ENCODE measurements around the gene UBE2I.
A peak's percentile ranks its signal among the peaks of the same experiment; 100 is the strongest.

UBE2I gene

DNA sequence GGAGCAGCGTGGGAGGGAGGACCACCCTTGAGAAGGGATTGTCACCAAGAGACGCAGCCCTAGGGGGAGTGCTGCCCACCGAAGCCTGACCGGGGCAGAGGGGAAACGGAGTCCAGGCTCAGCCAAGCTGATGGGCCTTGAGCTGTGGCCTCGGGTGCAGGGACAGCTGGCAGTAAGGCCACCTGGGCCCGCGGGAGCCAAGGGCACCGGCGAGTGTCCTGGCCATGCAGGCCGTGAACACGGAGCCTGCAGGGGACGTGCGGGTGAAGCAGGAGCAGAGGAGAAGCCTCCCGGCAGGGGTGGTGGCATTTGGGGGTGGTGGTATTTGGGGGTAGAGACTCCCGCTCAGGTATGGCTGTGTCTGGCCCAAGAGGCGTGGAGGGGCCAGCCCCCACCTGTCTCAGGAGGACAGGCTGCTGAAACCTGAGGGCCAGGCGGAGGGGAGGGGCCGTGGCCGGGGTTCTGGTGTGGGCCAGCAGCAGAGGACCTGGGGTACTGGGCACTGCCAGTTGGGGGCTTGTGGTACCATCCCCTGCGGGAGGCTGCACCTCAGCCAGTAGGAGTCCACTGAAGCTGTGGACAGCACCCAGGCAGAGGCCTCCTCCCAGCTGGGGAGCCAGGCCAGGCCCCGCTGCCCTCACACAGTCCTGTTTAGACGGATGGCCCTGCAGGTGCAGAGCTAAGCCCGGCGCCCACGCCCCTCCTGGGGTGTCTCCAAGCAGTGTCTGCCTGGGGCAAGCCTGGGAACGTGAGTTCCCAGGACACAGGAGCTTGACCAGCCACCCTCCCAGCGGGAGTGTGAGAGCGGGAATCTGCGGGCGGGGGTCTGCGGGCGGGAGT, 46.8 kb downstream of the UBE2I start:
- peaks cover 62% of the 10 kb centered on the region for H3K4me1 Mint-ChIP-seq
- H3K36me3 Mint-ChIP-seq: peaks cover 11% of the 10 kb centered on the region
- H3K27ac Mint-ChIP-seq: peak overlapping the region; percentile 63
- H3K27me3 Mint-ChIP-seq: no peaks in the 10 kb centered on the region
- no peak for ATAC-seq
- H3K9me3 Mint-ChIP-seq: no peaks in the 10 kb centered on the region
- no peak overlapping the region for H3K4me3 Mint-ChIP-seq

DNA sequence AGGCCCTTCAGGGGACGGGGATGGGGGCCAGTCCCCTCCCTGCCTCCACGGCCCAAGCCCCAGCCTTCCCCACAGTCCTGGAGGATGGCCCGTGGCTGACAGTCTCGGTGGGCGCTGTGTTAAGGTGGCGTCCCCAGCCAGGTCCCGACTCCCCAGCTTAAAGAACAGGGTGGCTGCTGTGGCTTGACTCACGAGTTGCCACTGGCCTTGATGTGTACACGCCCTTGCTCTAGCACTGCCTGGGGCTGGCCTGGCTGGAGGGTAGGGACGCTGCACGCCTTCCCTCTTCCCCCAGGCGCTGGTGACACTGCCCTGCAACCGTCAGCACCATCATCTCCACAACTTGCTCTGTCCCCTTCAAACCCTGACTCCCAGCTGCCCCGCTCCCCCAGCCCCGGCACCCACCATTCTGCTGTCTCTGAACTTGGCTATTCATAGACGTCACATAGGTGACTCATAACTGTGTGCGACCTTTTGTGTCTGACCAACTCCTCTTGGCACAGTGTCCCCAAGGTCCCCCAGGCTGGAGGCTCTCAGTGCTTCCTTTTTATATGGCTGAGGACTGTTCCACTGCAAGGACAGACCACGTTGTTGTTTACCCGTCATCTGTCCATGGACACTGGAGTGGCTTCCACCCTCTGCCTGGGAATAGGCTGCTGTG, 48.6 kb downstream of the UBE2I start:
- peak; percentile 64 for ATAC-seq
- Mint-ChIP-seq H3K9me3 (no peaks in the 10 kb centered on the region), H3K36me3 (peaks cover 11% of the 10 kb centered on the region), H3K4me3 (no peak overlapping the region), H3K27me3 (no peaks in the 10 kb centered on the region), H3K4me1 (peaks cover 50% of the 10 kb centered on the region), H3K27ac (peak overlapping the region; percentile 60)

DNA sequence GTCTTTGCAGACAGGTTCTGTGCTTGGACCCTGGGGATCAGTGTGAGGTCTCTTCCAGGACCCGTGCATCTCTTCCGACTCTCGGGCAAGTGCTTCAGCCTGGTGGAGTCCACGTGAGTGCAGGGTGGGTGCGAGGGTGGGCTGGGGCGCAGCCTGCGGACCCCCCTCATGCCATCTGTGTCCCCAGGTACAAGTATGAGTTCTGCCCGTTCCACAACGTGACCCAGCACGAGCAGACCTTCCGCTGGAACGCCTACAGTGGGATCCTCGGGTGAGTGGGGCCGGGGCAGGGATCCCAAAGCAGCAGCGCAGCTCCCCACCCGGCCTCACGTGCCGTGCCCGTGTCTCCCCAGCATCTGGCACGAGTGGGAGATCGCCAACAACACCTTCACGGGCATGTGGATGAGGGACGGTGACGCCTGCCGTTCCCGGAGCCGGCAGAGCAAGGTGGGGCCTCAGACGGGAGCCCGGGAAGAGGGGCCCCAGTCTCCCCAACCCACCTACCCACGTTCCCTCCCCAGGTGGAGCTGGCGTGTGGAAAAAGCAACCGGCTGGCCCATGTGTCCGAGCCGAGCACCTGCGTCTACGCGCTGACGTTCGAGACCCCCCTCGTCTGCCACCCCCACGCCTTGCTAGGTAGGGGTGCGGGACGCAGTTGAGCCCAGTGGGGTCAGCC, 52.4 kb downstream of the UBE2I start:
- Mint-ChIP-seq H3K27ac (no peak overlapping the region), H3K4me1 (peaks cover 22% of the 10 kb centered on the region)

DNA sequence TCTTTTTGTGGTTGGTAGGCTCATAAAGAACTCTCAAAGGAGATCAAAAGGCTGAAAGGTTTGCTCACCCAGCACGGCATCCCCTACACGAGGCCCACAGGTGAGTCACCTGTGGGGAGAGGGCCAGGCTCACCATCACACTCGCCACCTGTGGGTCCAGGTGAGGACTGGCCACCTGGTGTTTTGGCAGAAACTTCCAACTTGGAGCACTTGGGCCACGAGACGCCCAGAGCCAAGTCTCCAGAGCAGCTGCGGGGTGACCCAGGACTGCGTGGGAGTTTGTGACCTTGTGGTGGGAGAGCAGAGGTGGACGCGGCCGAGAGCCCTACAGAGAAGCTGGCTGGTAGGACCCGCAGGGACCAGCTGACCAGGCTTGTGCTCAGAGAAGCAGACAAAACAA, 53.4 kb downstream of the UBE2I start:
- H3K9me3 Mint-ChIP-seq: no peaks in the 10 kb centered on the region
- peak overlapping the region; percentile 57 for H3K27ac Mint-ChIP-seq
- H3K4me1 Mint-ChIP-seq: peaks cover 20% of the 10 kb centered on the region
- no peaks in the 10 kb centered on the region for H3K27me3 Mint-ChIP-seq
- no peak for ATAC-seq
- H3K4me3 Mint-ChIP-seq: no peak overlapping the region
- H3K36me3 Mint-ChIP-seq: peaks cover 24% of the 10 kb centered on the region

More for the DNA sequence above, 52.4 kb downstream of the UBE2I start:
- no peak for ATAC-seq
- H3K4me3 Mint-ChIP-seq: no peak overlapping the region
- H3K9me3 Mint-ChIP-seq: no peaks in the 10 kb centered on the region
- H3K27me3 Mint-ChIP-seq: no peaks in the 10 kb centered on the region
- H3K36me3 Mint-ChIP-seq: peaks cover 24% of the 10 kb centered on the region

DNA sequence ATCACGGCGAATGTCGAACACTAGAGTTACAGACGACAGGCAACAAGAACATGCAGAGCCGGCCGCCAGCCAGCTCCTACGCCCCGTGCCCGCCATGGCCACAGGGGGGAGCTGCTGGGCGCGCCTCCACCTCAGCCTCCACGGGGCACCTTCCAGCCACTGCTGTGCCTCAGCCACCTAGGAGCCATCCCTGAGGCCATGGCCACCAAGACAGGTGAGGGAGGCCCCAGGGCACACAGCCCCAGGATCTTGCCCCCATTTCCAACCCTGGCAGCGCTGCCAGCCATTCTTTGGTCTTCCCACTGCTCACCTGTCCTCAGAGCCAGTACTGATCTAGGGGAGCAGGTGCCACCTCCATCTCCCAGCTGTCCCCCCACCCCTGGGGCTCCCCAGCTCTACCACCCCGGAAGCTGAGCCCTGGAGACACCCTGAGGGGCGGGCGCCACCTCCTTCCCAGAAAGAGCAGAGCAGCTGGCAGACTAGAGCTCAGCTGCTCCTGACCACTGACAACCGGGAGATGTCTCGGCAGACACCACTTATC, 54.1 kb downstream of the UBE2I start:
- no peak overlapping the region for H3K4me3 Mint-ChIP-seq
- peak overlapping the region; percentile 57 for H3K27ac Mint-ChIP-seq
- peak; percentile 91 for ATAC-seq
- no peaks in the 10 kb centered on the region for H3K9me3 Mint-ChIP-seq
- H3K27me3 Mint-ChIP-seq: no peaks in the 10 kb centered on the region
- H3K36me3 Mint-ChIP-seq: peaks cover 24% of the 10 kb centered on the region
- H3K4me1 Mint-ChIP-seq: peaks cover 13% of the 10 kb centered on the region

DNA sequence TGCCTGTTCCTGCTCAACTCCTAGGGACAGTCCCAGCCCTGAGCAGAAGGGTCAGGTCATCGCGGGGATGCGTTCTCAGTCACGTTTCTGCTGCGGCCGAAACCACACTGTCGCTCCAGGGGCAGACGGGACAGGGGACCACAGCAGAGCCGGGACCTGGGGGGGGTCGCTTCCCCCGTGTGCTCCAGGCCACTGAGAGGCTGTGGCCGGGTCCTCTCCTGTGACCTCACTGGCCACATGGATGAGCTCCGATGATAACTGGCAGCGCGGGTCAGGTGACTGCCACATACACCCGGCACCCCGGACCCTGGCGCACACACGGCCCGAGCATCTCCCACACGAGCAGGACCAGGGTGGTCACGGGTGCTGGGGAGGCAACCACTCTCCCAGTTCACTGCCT, 55.1 kb downstream of the UBE2I start:
- no peak overlapping the region for H3K27ac Mint-ChIP-seq
- H3K36me3 Mint-ChIP-seq: peaks cover 24% of the 10 kb centered on the region

DNA sequence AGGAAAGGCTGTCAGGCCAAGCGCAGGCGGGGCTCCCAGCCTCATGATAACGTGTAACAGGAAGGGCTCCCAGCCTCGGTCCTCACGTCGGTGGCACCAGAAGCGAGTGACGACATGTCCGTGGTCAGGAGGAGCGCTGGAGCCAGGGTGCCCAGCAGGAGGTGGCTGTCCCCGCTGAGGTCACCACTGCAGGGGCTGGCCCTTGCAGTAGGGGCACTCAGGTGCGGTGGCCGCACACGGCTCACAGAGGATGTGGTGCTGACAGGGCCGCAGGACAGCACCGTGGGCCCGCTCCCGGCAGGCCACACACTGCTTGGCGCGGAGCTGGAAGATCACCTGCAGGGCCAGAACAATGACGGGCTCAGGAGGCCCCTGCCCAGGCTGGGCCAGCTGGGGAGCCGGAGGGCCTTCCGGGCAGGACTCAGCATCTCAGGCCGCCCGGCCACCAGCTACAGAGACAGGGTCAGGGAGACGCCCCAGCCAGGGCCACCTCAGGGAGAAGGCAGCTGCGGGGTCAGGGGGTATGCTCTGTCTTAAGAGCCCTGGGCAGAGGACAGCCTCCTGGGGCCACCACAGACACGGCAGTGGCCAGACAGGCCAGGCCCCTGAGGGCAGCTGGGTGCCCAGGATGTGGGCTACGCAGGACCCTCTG, 56.8 kb downstream of the UBE2I start:
- peaks cover 8% of the 10 kb centered on the region for H3K4me1 Mint-ChIP-seq
- H3K27me3 Mint-ChIP-seq: no peaks in the 10 kb centered on the region
- H3K36me3 Mint-ChIP-seq: peaks cover 19% of the 10 kb centered on the region
- no peaks in the 10 kb centered on the region for H3K9me3 Mint-ChIP-seq
- ATAC-seq: no peak
- H3K27ac Mint-ChIP-seq: no peak overlapping the region
- H3K4me3 Mint-ChIP-seq: no peak overlapping the region

More for the DNA sequence above, 55.1 kb downstream of the UBE2I start:
- Mint-ChIP-seq H3K4me1 (peaks cover 8% of the 10 kb centered on the region), H3K9me3 (no peaks in the 10 kb centered on the region), H3K27me3 (no peaks in the 10 kb centered on the region), H3K4me3 (no peak overlapping the region)
- ATAC-seq: no peak

DNA sequence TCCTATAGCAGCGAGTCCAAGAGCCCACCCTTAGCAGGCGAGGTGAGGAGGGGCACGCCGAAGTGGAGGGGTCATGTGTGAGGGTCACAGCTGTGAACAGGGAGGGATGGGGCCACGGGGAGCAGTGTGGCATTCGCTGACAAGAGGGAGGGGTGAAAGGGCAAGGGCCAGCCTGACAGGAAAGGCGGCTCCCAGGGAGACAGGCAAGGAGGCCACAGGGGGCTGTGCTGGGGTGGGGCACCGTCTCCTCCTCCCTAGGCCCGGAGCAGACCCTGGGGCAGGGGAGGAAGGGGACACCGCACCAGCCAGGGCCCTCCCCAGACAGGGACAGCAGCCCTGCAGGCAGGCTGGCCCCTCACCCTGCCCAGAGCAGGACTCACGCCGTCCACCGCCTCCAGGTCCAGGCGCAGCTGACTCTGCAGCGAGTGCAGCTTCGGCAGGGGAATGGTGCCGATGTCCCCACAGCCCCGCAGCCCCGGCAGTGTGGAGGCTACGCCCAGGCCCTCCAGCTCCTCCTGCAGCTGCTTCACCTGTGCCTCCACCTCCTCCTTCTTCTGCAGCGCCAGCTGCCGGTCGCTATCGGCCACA, 57.4 kb downstream of the UBE2I start:
- no peaks in the 10 kb centered on the region for H3K9me3 Mint-ChIP-seq
- no peak for ATAC-seq
- H3K27ac Mint-ChIP-seq: no peak overlapping the region
- H3K27me3 Mint-ChIP-seq: no peaks in the 10 kb centered on the region
- peaks cover 26% of the 10 kb centered on the region for H3K36me3 Mint-ChIP-seq
- H3K4me1 Mint-ChIP-seq: peaks cover 8% of the 10 kb centered on the region
- H3K4me3 Mint-ChIP-seq: no peak overlapping the region

DNA sequence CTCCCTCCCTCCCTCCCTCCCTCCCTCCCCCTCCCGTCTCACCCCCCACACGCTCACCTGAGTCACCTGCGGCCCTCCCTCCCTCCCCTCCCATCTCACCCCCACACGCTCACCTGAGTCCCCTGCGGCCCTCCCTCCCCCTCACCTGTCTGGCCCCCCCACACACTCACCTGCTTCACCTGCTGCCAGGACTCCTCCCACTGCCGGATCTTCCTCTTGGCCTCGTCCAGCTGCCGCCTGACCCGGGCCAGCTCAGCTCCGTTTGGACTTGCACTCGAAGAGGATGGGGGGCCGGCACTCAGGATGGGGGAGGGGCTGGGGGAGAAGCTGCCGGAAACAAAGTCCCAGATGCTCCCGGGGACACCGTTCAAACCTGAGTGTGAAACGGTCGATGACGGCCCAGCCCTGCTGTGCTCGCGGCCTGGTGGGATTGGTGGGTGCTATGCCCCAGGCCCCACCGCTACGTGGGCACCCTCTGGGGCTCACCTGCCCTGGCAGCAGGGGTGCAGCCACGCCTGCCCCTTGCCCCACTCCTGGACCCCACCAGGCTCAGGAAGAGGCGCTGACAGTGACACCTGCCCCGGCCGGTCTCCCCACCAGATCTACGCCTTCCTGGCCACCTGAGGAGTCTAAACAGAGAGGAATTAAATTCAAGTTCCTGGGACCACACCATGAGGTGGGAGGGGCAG, 58.2 kb downstream of the UBE2I start:
- no peak for ATAC-seq
- peaks cover 28% of the 10 kb centered on the region for H3K36me3 Mint-ChIP-seq
- no peak overlapping the region for H3K4me3 Mint-ChIP-seq
- H3K27me3 Mint-ChIP-seq: no peaks in the 10 kb centered on the region
- peaks cover 8% of the 10 kb centered on the region for H3K4me1 Mint-ChIP-seq
- no peak overlapping the region for H3K27ac Mint-ChIP-seq
- H3K9me3 Mint-ChIP-seq: no peaks in the 10 kb centered on the region

DNA sequence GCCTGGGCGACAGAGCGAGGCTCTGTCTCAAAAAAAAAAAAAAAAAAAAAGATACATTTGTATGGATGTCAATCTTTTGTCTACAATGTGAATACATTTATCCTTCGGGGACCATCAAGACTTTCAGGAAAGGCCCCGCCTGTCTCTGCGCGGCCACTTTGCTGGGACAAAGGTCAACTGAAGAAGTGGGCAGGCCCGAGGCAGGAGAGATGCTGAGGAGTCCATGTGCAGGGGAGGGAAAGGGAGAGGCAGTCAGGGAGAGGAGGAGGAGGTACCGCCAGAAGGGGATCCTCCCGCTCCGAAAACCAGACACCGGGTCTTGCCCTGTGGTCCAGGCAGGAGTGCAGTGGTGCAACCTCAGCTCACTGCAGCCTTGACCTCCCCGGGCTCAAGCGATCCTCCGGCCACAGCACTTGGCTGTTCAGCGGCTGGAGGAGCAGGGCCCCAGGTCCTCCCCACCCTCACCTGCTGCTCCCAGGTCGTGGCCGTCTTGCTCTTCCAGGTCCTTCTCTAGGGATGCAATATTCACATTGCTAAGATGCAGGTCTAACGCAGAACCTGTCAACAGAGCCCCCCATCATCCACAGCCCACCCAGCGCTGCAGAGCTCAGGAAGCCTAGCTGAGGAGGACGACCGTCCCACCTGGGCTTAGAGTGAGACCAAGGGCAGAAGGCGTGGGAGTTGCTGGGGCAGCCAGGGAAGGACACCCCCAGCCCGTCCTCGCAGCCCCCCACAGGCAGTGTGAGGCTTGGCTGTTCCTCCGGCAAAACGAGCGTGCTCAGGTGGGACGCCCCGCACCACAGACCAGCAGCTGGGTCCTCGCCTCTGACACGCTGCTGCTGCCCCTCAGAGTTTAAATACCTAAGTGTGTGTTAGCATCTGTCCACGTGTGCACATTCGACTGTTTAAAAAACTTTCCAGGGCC, 61.9 kb downstream of the UBE2I start:
- no peaks in the 10 kb centered on the region for H3K4me1 Mint-ChIP-seq
- no peak overlapping the region for H3K4me3 Mint-ChIP-seq
- ATAC-seq: no peak
- no peaks in the 10 kb centered on the region for H3K9me3 Mint-ChIP-seq
- no peaks in the 10 kb centered on the region for H3K27me3 Mint-ChIP-seq
- H3K27ac Mint-ChIP-seq: no peak overlapping the region
- H3K36me3 Mint-ChIP-seq: peaks cover 22% of the 10 kb centered on the region

DNA sequence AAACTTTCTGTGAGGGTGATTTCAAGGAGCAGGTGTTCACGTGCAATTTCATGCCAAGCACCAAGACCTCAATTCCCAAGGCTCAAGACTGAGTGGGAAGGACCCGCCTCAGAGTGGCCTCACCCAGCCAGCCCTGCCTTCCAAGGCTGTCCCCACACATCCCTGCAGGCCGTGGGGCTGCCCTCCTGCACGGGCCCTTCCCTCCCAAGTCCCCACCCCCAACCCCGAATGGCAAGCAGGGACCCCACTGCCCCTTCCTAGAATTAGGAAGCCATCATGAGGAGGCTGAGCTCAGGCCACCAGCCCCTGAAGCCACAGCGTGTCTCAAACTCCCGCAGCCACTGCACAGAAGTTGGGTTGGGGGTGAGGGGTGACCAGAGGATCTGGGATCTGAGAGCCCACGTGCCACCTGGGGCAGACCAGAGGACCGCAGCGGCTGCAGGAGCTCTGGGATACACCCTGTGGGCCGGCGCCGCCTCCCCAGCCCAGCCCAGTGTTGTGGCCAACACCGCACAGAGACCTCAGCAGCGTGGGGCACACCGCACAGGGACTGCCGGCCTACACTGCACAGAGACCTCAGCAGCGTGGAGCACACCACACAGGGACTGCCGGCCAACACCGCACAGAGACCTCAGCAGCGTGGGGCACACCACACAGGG, 63.0 kb downstream of the UBE2I start:
- Mint-ChIP-seq H3K27me3 (no peaks in the 10 kb centered on the region), H3K27ac (no peak overlapping the region), H3K4me1 (peaks cover 1% of the 10 kb centered on the region), H3K4me3 (no peak overlapping the region), H3K9me3 (no peaks in the 10 kb centered on the region), H3K36me3 (peaks cover 23% of the 10 kb centered on the region)
- ATAC-seq: no peak

DNA sequence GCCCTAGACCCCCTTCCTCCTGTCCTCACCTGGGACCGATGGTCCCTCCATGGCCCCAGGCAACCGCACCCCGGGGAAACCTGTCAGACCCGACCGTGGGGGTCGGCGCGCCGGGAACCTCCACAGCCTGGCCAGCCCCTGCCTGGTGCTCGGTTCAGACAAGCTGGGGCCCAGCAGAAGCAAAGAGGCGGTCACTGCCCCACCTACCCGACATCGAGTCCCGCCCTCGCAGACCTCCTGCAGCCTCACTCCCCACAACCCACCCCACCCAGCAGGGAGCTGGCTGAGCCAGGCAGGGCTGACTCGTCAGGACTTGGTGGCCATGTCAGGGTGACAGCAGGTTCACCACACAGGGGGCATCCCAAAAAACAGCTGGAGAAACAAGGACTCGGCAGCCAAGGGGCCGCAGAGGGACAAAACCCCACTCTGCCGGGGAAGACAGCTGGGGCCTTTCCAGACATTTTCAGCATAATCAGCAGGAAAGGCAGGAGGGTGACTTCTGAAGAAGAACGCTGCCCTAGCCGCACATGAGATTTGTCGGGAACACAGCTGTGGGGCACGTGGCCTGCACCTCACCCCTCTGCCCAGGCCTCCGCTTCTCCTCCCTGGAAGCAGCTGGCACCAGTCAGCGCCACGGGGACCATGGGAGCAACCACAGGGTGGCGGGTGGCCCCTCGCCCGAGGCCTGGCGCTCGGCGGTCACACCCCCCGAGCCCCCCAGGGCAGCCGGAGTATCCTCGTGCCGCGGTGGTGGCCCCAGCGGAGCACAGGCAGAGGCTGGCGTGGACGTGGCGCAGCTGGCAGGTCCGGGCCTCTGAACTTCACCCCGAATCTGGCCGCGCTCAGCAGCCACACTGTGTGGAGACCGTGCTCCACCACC, 65.2 kb downstream of the UBE2I start:
- no peaks in the 10 kb centered on the region for H3K9me3 Mint-ChIP-seq
- no peak overlapping the region for H3K27ac Mint-ChIP-seq
- no peak for ATAC-seq
- no peak overlapping the region for H3K4me3 Mint-ChIP-seq
- H3K36me3 Mint-ChIP-seq: peaks cover 39% of the 10 kb centered on the region
- no peaks in the 10 kb centered on the region for H3K27me3 Mint-ChIP-seq
- H3K4me1 Mint-ChIP-seq: peaks cover 18% of the 10 kb centered on the region
